ENCODE measurements around the gene NRXN3.

DNA sequence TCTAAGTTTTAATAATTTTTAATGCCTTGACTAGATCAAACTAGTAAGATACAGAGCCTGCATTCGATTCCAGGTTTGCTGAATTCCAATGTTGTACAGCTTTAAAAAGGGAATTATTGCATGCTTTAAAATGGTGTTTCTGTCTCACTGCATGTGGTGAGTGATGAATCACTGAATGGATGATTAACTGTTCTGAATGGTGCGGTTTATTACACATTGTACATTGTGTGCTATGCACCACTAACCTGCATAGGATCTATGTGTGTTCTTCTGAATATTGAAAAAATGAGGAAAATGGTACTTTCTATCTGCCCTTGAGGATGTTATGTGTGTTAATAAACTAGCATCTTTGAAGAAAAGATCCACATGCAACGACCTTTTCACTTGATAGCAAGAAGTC, 231.7 kb downstream of the NRXN3 start:
- TF ChIP-seq, protein P1, sequence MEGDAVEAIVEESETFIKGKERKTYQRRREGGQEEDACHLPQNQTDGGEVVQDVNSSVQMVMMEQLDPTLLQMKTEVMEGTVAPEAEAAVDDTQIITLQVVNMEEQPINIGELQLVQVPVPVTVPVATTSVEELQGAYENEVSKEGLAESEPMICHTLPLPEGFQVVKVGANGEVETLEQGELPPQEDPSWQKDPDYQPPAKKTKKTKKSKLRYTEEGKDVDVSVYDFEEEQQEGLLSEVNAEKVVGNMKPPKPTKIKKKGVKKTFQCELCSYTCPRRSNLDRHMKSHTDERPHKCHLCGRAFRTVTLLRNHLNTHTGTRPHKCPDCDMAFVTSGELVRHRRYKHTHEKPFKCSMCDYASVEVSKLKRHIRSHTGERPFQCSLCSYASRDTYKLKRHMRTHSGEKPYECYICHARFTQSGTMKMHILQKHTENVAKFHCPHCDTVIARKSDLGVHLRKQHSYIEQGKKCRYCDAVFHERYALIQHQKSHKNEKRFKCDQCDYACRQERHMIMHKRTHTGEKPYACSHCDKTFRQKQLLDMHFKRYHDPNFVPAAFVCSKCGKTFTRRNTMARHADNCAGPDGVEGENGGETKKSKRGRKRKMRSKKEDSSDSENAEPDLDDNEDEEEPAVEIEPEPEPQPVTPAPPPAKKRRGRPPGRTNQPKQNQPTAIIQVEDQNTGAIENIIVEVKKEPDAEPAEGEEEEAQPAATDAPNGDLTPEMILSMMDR (conservative IDR thresholded peaks at IDR 0.05 in 1 of 2, IDR thresholded peaks at IDR 0.05 in 1 of 2; ENCODE audit: extremely low read depth in 1 of 2, insufficient read depth in 1 of 2, low read depth in 1 of 2, low read length in 2 of 2) = no peak
- TF ChIP-seq EZH2 (IDR thresholded peaks at IDR 0.05; ENCODE audit: borderline replicate concordance, low read length) = no peak

All from mammary epithelial cell (primary cell).